HG03103 (cell line): ENCODE data around the gene NALCN.
A peak's percentile ranks its signal among the peaks of the same experiment; 100 is the strongest.

ENCODE experiments used
- ATAC-seq: cut with Tn5 transposase; IDR thresholded peaks from one replicate; pipeline ENCODE4 v1.9.1; 2021; ENCODE audit warnings: low read depth; ENCODE audit not compliant: unreplicated experiment

The NALCN gene

GRCh38 chr13:101292711-101293110 is 123.6 kb downstream of the NALCN start:
- no peak for ATAC-seq

- no peak for ATAC-seq
These were observed 124.4 kb downstream of the NALCN start for GRCh38 chr13:101291646-101292515.

GRCh38 chr13:101291206-101291605 is 125.1 kb downstream of the NALCN start:
- no peak for ATAC-seq

DNA sequence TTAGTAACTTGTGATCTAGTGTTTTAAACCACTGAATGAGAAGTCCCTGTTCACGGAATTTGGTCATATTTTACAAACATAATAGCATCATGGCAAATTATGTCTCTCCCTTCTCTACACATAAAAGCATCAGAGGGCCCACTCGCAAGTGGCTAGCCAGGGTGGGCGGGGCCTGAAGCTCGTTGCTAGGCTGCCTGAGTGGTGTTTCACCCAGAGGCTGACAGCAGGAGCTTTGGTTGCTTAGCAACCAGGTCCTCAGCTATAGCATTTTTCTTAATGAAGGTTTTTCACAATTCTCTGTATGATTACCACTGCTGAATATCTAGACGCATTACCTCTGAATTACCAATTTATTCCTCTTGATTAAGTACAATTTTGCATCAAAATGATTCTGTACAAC is 126.5 kb downstream of the NALCN start:
- no peak for ATAC-seq

GRCh38 chr13:101283782-101284181 is 132.5 kb downstream of the NALCN start:
- ATAC-seq, result no peak

DNA sequence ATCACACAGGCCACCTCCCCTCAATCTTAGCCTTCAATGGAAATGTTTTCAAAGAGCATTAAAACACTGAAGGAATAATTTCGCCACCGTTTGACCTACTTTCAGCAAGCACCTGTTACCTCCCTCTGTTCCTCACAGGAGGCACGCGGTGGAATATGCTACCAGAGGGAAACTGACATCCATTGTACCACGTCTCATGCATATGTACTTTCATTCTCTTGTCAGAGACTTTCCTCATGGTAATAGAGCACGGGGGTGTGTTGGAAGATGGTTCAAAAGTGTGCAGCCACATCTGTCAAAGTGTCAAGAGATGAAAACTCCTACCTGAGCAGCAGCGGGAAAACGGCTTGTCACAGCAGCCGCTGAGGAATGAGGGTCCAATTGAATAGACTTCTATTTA is 143.4 kb downstream of the NALCN start:
- no peak for ATAC-seq

- ATAC-seq, result no peak
These were observed 144.5 kb downstream of the NALCN start for GRCh38 chr13:101271681-101272245.

- ATAC-seq, result no peak
These were observed 148.7 kb downstream of the NALCN start for GRCh38 chr13:101267656-101268055.

DNA sequence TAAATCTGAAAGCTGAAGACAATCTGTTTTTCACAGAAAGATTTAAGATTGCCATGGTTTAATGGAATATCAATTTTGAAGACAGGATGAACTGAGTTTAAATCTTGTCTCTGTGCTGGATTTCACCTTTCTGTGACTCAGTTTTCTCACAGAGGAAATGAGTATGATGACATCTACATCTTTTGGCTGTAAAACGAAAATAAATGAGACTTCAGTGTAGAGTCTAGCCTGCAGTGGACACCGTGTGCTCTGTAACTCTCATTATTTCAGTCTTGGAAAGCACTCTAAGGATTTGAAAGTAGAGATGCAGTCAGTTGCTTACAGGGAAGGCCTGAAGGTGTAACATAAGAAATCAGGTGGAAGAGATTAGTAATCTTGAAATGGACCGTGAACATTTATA is 150.4 kb downstream of the NALCN start:
- no peak for ATAC-seq

GRCh38 chr13:101264931-101265330 is 151.4 kb downstream of the NALCN start:
- ATAC-seq, result no peak

- no peak for ATAC-seq
These were observed 154.0 kb downstream of the NALCN start for GRCh38 chr13:101262306-101262705.

- no peak for ATAC-seq
These were observed 157.8 kb downstream of the NALCN start for GRCh38 chr13:101258509-101258908.

DNA sequence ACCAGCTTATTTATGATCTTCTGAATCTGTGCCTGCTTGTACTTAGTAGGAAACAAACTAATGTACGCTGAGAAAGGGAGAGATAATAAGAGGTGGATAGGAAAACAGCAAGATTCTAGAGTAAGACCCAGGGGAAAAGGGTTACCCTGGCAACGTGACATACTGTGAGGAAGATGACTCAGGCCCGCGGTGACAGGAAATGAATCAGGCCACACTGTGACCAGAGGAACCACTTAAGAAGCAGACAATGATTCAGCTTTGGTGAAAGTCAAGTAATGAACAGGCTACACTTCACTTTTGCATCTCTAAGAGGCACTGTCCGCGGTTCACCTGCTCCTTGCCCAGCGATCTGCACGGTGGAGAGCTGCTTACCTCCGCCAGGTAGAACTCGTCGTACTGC is 158.2 kb downstream of the NALCN start:
- peak; percentile 92 for ATAC-seq

DNA sequence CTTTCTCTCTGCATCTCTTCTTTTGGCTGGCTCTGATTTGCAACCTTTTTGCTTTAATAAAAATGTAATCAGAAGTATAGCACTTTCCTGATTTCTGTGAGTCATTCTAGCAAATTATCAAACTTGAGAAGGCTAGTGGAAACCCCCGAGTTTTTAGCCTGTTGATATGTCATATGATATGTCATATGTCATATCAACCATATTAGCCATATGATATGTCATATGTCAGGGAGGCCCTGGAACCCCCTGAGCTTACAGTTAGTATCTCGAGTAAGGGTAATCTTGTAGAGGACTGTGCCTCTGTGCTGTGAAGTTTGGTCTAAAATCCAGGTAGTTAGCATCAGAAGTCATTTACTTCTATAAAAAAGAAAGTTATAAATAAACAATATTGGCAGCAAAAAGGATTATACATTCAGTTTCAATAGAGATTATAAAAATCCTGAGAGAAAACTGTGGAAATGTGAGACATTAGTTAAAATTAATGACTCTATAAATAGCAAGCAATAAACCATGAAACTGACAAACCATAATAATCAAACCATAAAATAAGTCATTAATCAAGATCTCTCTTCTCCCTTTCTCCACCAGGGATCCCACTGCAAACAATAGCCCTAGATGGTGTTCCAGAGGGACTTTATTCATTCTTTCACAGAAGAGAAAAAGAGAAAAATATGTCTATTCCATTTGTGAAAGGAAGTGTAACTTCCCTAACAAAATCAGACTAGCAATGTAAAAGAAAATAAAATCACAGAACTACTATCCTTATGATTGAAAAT is 167.4 kb downstream of the NALCN start:
- no peak for ATAC-seq

- ATAC-seq, result no peak
These were observed 173.6 kb downstream of the NALCN start for GRCh38 chr13:101242720-101243119.

DNA sequence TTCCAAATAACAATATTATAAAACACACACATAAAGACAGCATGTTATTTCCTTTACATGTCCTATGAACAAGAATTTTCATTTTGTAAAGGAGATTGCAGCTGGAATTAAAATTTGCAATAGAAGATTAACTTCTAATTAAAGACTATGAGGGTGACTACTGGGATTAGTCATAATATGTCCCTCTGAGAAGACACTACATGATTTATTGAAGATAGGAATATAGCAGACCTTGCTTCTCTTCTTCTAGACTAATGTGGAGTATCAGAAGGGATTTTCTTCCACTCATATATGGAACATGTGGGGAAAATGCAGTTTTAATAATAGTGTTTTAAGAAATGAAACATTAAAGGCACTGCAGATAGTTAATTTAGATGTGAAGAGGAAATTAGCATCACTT is 177.8 kb downstream of the NALCN start:
- no peak for ATAC-seq

- ATAC-seq, result no peak
These were observed 184.4 kb downstream of the NALCN start for GRCh38 chr13:101231751-101232428.

DNA sequence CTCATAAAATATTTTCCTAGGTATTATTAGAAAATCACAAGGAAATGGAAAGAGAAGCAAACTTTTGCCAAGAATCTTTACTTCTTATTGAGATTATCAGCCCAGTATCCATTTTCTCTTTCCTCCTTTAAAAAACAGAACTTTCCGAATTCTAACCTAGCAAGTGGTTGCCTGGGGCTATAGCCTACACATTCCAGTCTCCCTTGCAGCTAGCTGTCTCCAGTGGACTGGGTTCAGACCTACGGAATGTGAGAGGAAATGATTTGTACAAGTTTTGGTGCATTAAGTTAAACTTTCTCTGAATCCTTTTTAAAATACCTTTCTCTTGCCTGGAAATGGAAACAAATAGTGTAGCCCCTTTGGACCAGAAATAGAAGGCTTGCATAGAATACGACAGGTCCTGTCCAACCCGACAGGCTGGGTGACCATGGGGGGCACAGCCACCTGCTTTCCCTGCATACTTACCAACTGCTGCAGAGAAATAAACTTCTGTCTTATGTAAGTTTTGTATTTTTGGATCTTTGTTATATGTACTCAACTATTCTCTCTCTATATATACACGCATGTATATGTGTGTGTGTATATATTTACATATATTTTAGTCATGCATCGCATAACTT is 185.9 kb downstream of the NALCN start:
- no peak for ATAC-seq

GRCh38 chr13:101219609-101220265 is 196.6 kb downstream of the NALCN start:
- no peak for ATAC-seq

DNA sequence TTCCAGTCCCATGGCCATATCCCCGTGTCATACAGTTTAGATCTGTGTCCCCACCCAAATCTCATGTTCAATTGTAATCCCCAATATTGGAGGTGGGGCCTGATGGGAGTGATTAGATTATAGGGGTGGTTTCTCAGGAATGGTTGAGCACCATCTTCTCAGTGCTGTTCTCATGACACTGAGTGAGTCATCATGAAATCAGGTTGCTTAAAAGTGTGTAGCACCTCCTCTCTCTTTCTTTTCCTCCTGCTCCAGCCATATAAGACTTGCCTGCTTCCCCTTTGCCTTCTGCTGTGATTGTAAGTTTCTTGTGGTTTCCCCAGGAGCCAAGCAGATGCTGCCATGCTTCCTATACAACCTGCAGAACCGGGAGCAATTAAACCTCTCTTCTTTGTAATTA is 197.8 kb downstream of the NALCN start:
- no peak for ATAC-seq
